ENCODE measurements around the gene MYOM1.
A peak's percentile ranks its signal among the peaks of the same experiment; 100 is the strongest.
"Not testable (repeated sequence)": the region's sequence is repeated elsewhere in the genome, so short reads cannot be mapped to it uniquely, and the experiment has no call there.

Gene MYOM1

GRCh38 chr18:3048820-3049349 is 170.9 kb downstream of the MYOM1 start:
- H3K27ac ChIP-seq = no peak overlapping the region
- DNase-seq (ENCODE audit: low read depth, low spot score) = no peak

- no peak for DNase-seq (ENCODE audit: low read depth, low spot score)
- H3K27ac ChIP-seq = no peak overlapping the region
These were observed 171.6 kb downstream of the MYOM1 start for GRCh38 chr18:3048121-3048520.

- DNase-seq (ENCODE audit: low read depth, low spot score) = no peak
These were observed 173.5 kb downstream of the MYOM1 start for GRCh38 chr18:3046216-3046808.

GRCh38 chr18:3044931-3045698 is 174.7 kb downstream of the MYOM1 start:
- no peak for DNase-seq (ENCODE audit: low read depth, low spot score)
- H3K27ac ChIP-seq = no peak overlapping the region

More at GRCh38 chr18:3046216-3046808, 173.5 kb downstream of the MYOM1 start:
- no peak overlapping the region for H3K27ac ChIP-seq

GRCh38 chr18:3042379-3042778 is 177.4 kb downstream of the MYOM1 start:
- no peak for DNase-seq (ENCODE audit: low read depth, low spot score)
- H3K27ac ChIP-seq = no peak overlapping the region

GRCh38 chr18:3041843-3042242 is 177.9 kb downstream of the MYOM1 start:
- H3K27ac ChIP-seq = no peak overlapping the region
- no peak for DNase-seq (ENCODE audit: low read depth, low spot score)

GRCh38 chr18:3040881-3041280 is 178.9 kb downstream of the MYOM1 start:
- no peak overlapping the region for H3K27ac ChIP-seq
- no peak for DNase-seq (ENCODE audit: low read depth, low spot score)

- no peak for DNase-seq (ENCODE audit: low read depth, low spot score)
- no peak overlapping the region for H3K27ac ChIP-seq
These were observed 179.6 kb downstream of the MYOM1 start for GRCh38 chr18:3040173-3040572.

GRCh38 chr18:3037423-3037915 is 182.3 kb downstream of the MYOM1 start:
- DNase-seq (ENCODE audit: low read depth, low spot score) = peak; percentile 72
- peak overlapping the region; percentile 62 for H3K27ac ChIP-seq

- no peak for DNase-seq (ENCODE audit: low read depth, low spot score)
- H3K27ac ChIP-seq = peak overlapping the region; percentile 62
These were observed 183.7 kb downstream of the MYOM1 start for GRCh38 chr18:3036108-3036507.

GRCh38 chr18:3035635-3036034 is 184.1 kb downstream of the MYOM1 start:
- H3K27ac ChIP-seq = no peak overlapping the region
- no peak for DNase-seq (ENCODE audit: low read depth, low spot score)

- DNase-seq (ENCODE audit: low read depth, low spot score) = no peak
- no peak overlapping the region for H3K27ac ChIP-seq
These were observed 187.0 kb downstream of the MYOM1 start for GRCh38 chr18:3032721-3033120.

GRCh38 chr18:3029215-3029952 is 190.4 kb downstream of the MYOM1 start:
- DNase-seq (ENCODE audit: low read depth, low spot score) = no peak
- no peak overlapping the region for H3K27ac ChIP-seq

GRCh38 chr18:3028115-3028514 is 191.7 kb downstream of the MYOM1 start:
- DNase-seq (ENCODE audit: low read depth, low spot score); H3K27ac ChIP-seq: not testable (repeated sequence)

GRCh38 chr18:3027370-3027891 is 192.3 kb downstream of the MYOM1 start:
- H3K27ac ChIP-seq = no peak overlapping the region
- DNase-seq (ENCODE audit: low read depth, low spot score) = no peak

- DNase-seq (ENCODE audit: low read depth, low spot score) = no peak
- H3K27ac ChIP-seq = no peak overlapping the region
These were observed 194.2 kb downstream of the MYOM1 start for GRCh38 chr18:3025544-3025943.

- not testable (repeated sequence) for H3K27ac ChIP-seq
These were observed 196.2 kb downstream of the MYOM1 start for GRCh38 chr18:3023603-3024002.

More at GRCh38 chr18:3023603-3024002, 196.2 kb downstream of the MYOM1 start:
- DNase-seq (ENCODE audit: low read depth, low spot score) = not testable (repeated sequence)
